Body of pancreas (tissue), 4 donors: ENCODE measurements around the gene MEIOSIN. TPM values are rescaled to one million over a fixed set of nuclear protein-coding genes. Genes with fewer than 3 reads are reported as not detected.

Source experiments
- ATAC-seq: fragments of 150-250 bp; one replicate; pipeline ENCODE4 v1.9.1; 2016
- DNase-seq, 4 donors: peaks; one replicate each; pipeline ENCODE4 v3.0.0-alpha.2; 2019
- H3K27ac ChIP-seq, 4 donors: fragments of 200-600 bp; sonication (generic); 1 replicate in 3 of 4; 2 replicates in 1 of 4; pipeline versions ENCODE4 v1.5.1 to v1.6.1; 2016 to 2019; ENCODE audit warnings: mild to moderate bottlenecking in 1 of 4, mixed read lengths in 1 of 4, moderate library complexity in 1 of 4
- H3K27me3 ChIP-seq, 2 donors: fragments of 200-600 bp; sonication (generic); one replicate each; pipeline ENCODE4 v1.6.0; 2016; ENCODE audit warnings: mild to moderate bottlenecking in 1 of 2
- H3K36me3 ChIP-seq, 2 donors: fragments of 200-600 bp; sonication (generic); replicated peaks in 1 of 2; 2 replicates each; pipeline ENCODE4 v1.5.1; 2016; ENCODE audit warnings: low read depth in 2 of 2; ENCODE audit not compliant: insufficient read depth in 1 of 2
- H3K4me1 ChIP-seq: fragments of 200-600 bp; sonication (generic); one replicate; pipeline ENCODE4 v1.6.0; 2016
- H3K4me3 ChIP-seq, 2 donors: fragments of 200-600 bp; sonication (generic); 1 replicate in 1 of 2; 2 replicates in 1 of 2; pipeline ENCODE4 v1.5.1; 2016 to 2019
- H3K9me3 ChIP-seq, 3 donors: fragments of 200-600 bp; sonication (generic); 1 replicate in 2 of 3; 2 replicates in 1 of 3; pipeline ENCODE4 v1.5.1; 2016
- POLR2A ChIP-seq, 3 donors: fragments of 450-650 bp; IDR thresholded peaks; one replicate each; pipeline ENCODE4 v1.6.1; 2016; ENCODE audit warnings: antibody characterized with exemption in 3 of 3, mild to moderate bottlenecking in 2 of 3
- WGBS, 2 donors: methylation state at CpG; one replicate each; pipeline ENCODE4 v1.1.5; 2017; 5-methylcytosine and 5-hydroxymethylcytosine counted together
- intact Hi-C: fragments of 100-400 bp; cut with DNase I; formaldehyde crosslinking; loops from one replicate; pipeline ENCODE4 v1.15.1; 2023
- total RNA-seq, 2 donors: library from RNA; depleted of rRNA; stranded (reverse); fragments of >200 nt; gene quantifications; one replicate each; pipeline ENCODE4 v1.1.0, GENCODE V29; 2016
- TF ChIP-seq, protein P1 (sequence below), 7 experiments: fragments of 450-650 bp in 4 of 7; fragments of 200-600 bp in 3 of 7; sonication (generic) in 3 of 7; IDR thresholded peaks; one replicate each; pipeline ENCODE4 v1.5.1; 2016 to 2019; ENCODE audit warnings: antibody characterized with exemption in 7 of 7

Gene MEIOSIN
- total RNA-seq, 2 donors from 2014 or later: not detected

GRCh38 chr19:45800070-45800553, 66.9 kb downstream of the MEIOSIN start:
- H3K36me3 ChIP-seq: no peaks in the 10 kb centered on the region
- H3K9me3 ChIP-seq: no peaks in the 10 kb centered on the region
- H3K4me1 ChIP-seq: peaks cover 6% of the 10 kb centered on the region
- WGBS, 2 donors: 72 to 75% methylated on average over 8 of the region's 8 CpGs
- no peak overlapping the region for H3K27ac ChIP-seq
- no peaks in the 10 kb centered on the region for H3K27me3 ChIP-seq
- no peak for TF ChIP-seq POLR2A (IDR thresholded peaks at IDR 0.05)
- TF ChIP-seq, protein P1, sequence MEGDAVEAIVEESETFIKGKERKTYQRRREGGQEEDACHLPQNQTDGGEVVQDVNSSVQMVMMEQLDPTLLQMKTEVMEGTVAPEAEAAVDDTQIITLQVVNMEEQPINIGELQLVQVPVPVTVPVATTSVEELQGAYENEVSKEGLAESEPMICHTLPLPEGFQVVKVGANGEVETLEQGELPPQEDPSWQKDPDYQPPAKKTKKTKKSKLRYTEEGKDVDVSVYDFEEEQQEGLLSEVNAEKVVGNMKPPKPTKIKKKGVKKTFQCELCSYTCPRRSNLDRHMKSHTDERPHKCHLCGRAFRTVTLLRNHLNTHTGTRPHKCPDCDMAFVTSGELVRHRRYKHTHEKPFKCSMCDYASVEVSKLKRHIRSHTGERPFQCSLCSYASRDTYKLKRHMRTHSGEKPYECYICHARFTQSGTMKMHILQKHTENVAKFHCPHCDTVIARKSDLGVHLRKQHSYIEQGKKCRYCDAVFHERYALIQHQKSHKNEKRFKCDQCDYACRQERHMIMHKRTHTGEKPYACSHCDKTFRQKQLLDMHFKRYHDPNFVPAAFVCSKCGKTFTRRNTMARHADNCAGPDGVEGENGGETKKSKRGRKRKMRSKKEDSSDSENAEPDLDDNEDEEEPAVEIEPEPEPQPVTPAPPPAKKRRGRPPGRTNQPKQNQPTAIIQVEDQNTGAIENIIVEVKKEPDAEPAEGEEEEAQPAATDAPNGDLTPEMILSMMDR (IDR thresholded peaks at IDR 0.05): no peak
- no peak overlapping the region for H3K4me3 ChIP-seq
- intact Hi-C loops: no loop called here
- ATAC-seq (no peak), DNase-seq (no peak)

GRCh38 chr19:45801603-45802175, 68.5 kb downstream of the MEIOSIN start:
- TF ChIP-seq, protein P1 (IDR thresholded peaks at IDR 0.05): no peak
- TF ChIP-seq POLR2A (IDR thresholded peaks at IDR 0.05): no peak
- Histone ChIP-seq H3K36me3 (no peaks in the 10 kb centered on the region), H3K9me3 (no peaks in the 10 kb centered on the region), H3K27me3 (no peaks in the 10 kb centered on the region), H3K27ac (no peak overlapping the region), H3K4me3 (no peak overlapping the region), H3K4me1 (peaks cover 6% of the 10 kb centered on the region)
- WGBS, 2 donors: 77 to 83% methylated on average over 7 of the region's 7 CpGs
- intact Hi-C loops: no loop called here
- ATAC-seq: no peak
- no peak for DNase-seq

GRCh38 chr19:45804140-45804958, 71.1 kb downstream of the MEIOSIN start:
- H3K9me3 ChIP-seq: no peaks in the 10 kb centered on the region
- H3K27me3 ChIP-seq: no peaks in the 10 kb centered on the region
- no peak overlapping the region for H3K27ac ChIP-seq
- H3K36me3 ChIP-seq: no peaks in the 10 kb centered on the region
- intact Hi-C loops: no loop called here
- ATAC-seq (no peak), DNase-seq (no peak)
- no peak overlapping the region for H3K4me3 ChIP-seq
- no peak for TF ChIP-seq POLR2A (IDR thresholded peaks at IDR 0.05)
- TF ChIP-seq, protein P1 (IDR thresholded peaks at IDR 0.05): no peak
- H3K4me1 ChIP-seq: peaks cover under 1% of the 10 kb centered on the region
- 82 to 84% methylated on average over 42 to 45 of the region's 57 CpGs for WGBS, 2 donors

DNA sequence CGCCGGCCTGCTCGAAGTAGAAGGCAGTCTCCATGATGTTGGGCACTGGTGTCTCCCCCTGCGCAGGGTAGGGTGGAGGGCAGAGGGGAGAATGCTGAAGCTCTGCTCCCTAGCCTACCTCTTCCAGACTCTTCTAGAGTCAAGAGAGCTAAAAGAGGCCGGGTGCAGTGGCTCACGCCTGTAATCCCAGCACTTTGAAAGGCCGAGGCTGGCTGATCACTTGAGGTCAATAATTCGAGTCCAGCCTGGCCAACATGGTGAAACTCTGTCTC, 71.7 kb downstream of the MEIOSIN start:
- no peak for TF ChIP-seq POLR2A (IDR thresholded peaks at IDR 0.05)
- TF ChIP-seq, protein P1 (IDR thresholded peaks at IDR 0.05): no peak
- Histone ChIP-seq H3K9me3 (no peaks in the 10 kb centered on the region), H3K4me1 (no peaks in the 10 kb centered on the region), H3K4me3 (no peak overlapping the region), H3K27me3 (no peaks in the 10 kb centered on the region), H3K27ac (no peak overlapping the region), H3K36me3 (no peaks in the 10 kb centered on the region)
- intact Hi-C loops: no loop called here
- no peak for ATAC-seq
- DNase-seq: no peak
- WGBS, 2 donors: 58 to 85% methylated on average over 4 to 8 of the region's 8 CpGs

GRCh38 chr19:45805719-45806118, 72.5 kb downstream of the MEIOSIN start:
- Histone ChIP-seq H3K9me3 (no peaks in the 10 kb centered on the region), H3K4me1 (no peaks in the 10 kb centered on the region), H3K27ac (no peak overlapping the region), H3K27me3 (no peaks in the 10 kb centered on the region), H3K4me3 (no peak overlapping the region), H3K36me3 (no peaks in the 10 kb centered on the region)
- ATAC-seq (no peak), DNase-seq (no peak)
- intact Hi-C loops: no loop called here
- TF ChIP-seq, protein P1 (IDR thresholded peaks at IDR 0.05): no peak
- no peak for TF ChIP-seq POLR2A (IDR thresholded peaks at IDR 0.05)
